CD4-positive, alpha-beta T cell treated with Interleukin-17A for 4 hours (primary cell): ENCODE data around the gene CALHM5.
A peak's percentile ranks its signal among the peaks of the same experiment; 100 is the strongest.

Experiments used
- DNase-seq: peaks from one replicate; pipeline ENCODE4 v3.0.0-alpha.2; 2020; ENCODE audit warnings: mixed read lengths

The CALHM5 gene

GRCh38 chr6:116512111-116512559 lies 696 bp downstream of the CALHM5 start:
- DNase-seq = no peak

DNA sequence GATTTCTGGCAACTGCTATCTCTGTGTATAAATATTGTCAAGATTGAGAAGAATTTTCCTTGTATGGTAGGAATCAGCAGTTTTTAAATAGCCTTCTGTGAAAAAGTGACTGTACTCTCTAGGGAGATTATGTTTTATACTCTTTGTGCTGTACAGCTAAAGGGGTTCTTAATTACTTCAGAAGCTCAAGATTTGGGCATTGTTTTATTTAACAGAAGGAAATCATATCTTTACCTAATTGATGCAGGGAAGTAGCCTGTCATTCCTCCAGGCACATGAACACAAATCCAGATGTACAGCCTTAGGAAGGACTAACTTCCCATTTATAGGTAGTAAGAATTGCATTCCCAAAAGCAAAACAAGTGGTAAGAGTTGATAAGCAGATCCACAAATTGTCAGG lies 1.3 kb downstream of the CALHM5 start:
- no peak for DNase-seq

GRCh38 chr6:116513224-116513875 lies 1.9 kb downstream of the CALHM5 start:
- no peak for DNase-seq

GRCh38 chr6:116514111-116514510 lies 2.7 kb downstream of the CALHM5 start:
- DNase-seq = no peak

DNA sequence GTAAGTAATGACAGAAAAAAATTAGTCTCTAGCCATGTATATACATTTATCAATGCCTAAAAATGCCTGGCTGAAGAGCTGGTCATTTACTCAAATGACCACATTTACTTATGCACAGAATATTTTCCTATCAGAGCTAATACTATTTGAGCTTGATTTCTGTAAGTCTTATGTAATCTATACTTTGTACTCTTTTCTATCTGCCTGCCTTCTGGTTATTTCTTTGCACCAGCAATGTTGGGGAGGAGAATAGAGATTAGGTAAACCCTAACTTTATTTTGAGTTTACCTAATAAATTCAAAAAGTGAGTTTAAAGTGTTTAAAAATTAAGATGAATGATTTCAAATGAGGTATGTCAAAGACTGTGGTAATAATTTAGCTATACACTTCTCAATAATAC lies 3.7 kb downstream of the CALHM5 start:
- DNase-seq = no peak

DNA sequence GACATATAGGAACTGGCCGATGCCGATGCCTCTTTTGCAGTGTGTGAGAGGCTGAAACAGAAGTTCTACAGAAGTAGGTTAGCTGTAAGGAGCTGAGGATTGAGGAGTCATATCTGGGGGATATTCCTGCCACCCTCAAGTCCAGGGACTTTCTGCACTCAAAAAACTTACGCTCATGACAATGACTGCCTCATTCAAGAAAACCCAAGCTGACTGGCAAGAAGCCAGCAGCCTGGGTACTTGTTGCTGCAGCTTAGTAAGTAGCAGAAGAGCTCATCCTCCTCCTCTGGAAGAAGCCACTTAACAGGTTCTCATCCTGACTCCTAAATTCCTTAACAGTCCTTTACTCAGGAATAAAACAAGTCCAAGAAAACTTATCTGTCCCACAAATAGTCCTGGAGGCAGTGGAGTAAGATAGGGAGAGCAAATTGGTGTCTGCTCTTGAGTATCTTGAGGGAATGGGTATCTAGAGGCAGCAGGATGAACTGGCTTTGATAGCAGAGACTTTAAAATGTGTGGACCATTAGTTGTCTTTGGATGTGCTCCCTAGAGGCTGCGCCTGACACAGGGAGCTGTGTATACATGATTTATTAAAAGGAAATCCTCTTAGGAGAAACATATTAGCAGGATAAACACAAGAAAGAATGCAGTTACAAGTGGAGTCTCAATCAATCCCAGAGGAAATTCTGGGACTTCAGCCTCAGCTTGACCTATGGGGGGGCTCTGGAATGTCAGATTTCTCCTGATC lies 7.4 kb downstream of the CALHM5 start:
- DNase-seq = no peak

GRCh38 chr6:116522896-116523295 lies 11.5 kb downstream of the CALHM5 start:
- DNase-seq = no peak

DNA sequence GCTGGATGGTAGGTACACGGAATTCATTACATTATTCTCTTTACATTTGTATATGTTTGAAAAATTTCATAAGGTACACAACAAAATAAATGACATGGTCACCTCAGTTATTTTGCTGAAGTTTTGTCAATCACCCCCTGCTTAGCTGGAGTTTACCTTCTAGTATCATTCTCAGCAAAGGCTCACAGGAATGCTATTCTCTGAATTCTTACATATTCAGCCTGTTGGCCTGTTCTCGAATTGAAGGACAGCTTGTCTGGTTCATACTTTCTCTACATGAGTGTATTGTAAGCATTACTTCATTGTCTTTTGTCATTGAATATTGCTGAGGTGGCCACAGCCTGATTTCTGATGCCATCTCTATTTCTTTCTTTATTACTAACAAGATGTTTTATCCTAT lies 12.8 kb downstream of the CALHM5 start:
- no peak for DNase-seq

- DNase-seq = no peak
Observed at GRCh38 chr6:116528133-116528532, 16.7 kb downstream of the CALHM5 start.

- DNase-seq = no peak
Observed at GRCh38 chr6:116528780-116529179, 17.3 kb downstream of the CALHM5 start.

- no peak for DNase-seq
Observed at GRCh38 chr6:116529466-116530290, 18.2 kb downstream of the CALHM5 start.

GRCh38 chr6:116530436-116530835 lies 19.0 kb downstream of the CALHM5 start:
- no peak for DNase-seq

DNA sequence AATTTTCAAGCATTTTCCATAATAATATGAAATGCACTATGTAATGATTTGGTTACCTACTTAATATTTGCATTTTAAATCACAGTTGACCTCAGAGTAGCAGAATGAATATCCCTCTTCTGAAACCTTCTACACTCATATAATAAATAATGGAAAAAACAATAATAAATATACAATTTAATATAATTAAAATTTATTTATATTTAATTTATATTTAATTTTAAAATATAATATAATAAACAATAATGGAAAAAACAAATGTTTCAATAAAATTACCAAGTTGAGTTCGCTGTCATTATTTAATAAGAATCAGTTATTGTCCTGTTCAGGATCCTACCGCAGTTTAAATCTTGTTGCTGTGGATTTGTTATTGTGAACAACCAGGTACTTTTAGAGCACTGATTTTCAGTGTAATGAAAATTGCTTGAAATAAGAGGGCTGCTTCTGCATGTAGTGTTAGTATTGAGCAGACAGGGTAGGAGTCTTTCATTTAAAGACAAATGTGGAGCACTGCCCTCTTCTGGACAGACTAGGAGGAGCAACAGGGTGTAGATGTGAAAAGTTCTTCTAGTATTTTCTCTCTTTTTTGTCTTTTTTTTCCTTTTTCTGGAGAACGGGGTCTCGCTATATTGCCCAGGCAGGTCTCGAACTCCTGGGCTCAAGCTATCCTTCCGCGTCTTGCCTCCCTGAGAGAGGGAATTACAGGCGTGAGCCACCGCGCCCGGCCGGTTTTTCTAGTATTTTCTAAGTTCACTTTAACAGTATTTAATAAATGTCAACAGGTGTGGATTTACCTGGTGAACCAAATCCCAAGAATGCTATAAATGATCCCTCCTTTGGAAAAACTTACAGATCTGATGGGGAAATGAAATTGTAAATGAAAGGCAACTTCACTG lies 20.5 kb downstream of the CALHM5 start:
- peak; percentile 66 for DNase-seq

DNA sequence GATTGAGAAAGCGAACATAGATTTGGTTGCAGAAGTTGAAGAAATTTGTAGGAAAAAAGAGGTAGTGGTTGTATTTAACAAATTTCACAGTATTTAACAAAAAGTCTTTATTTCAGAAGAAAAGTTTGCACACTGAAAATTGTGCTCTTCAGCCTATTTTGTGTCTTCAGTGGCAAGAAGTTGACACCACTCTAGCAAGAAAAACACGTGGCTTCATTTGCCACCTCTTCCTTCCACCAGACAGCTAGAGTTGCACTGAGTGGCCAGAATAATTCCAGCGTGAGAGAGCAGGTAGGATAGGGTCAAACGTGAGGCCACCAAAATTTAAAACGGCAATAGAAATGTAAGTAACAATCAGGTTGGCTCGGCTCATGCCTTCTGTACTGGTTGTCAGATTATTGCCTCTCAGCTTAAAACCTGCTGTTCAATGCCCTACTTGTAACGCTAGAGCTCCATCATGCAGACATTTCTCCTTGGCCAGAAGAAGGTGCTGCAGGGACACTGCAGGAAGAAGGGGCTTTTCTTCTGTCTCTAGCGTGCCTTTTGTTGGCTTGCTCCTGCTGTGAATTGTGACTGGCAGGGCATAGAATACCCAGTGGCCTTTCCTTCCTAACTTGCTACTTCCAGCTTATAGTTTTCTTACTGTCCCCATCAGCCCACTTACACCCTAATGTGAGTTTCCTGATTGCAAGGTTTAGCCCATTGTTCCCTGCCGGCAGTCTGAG lies 22.0 kb downstream of the CALHM5 start:
- DNase-seq = no peak

DNA sequence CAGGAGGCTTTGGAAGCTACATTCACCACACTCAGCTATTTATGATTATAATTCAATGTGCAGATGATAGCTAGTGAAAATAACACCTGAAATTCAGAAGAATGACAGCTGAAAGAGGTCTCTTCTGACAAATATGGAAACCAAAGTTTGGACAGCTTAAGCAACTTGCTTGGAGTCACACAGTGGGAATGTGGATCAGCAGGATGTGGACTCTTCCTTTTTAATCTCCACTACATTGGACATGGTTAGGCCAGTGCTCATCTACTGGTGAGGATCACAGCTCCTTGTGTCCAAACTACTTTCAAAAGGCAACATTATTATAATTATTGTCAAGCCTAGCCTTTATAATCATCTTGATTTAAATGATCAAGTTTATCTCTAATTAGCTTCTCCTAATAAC lies 23.7 kb downstream of the CALHM5 start:
- DNase-seq = no peak

- peak; percentile 26 for DNase-seq
Observed at GRCh38 chr6:116536216-116536621, 24.8 kb downstream of the CALHM5 start.

GRCh38 chr6:116542426-116542825 lies 31.0 kb downstream of the CALHM5 start:
- DNase-seq = no peak

DNA sequence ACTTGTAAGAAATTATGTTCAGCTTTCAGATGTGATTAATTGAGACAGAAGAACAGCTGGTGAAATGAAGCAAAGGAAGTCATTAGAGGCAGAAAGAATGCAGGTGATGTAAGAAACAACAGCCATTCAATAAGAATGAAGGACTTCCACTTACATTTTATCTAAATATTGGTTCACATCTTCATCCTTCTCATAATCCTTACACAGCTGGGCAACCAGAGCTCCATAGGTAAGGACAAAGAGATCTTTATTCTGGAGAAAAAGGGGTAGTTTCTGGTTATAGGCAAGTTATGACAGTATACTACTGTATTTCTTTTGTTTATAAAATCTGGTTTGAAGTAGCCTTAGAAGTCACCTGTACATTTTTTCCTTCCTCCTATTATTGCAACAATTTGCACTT lies 31.7 kb downstream of the CALHM5 start:
- no peak for DNase-seq

DNA sequence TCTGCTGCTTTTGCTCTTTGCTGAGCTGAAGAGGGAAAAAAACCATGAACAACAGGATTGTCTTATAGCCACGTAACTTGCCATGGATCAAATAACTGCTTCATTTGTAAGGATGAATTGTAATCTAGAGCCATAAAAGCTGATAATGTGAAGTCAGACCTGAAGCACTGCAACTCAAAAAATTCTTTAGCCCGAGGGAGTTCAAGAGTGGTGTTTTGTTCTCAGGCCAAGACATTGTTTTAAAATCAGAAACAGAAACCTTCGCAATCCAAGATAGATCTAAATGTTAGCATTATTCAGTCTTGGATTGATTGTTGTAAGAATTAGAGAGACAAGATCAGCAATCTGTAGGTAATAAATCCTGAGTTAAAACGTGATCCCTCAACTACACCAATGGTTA lies 34.2 kb downstream of the CALHM5 start, which contains the start of gene TRAPPC3L:
Gene TRAPPC3L (minus strand): TSS at position 34 of the 400 bp plus-strand sequence. CDS start 170 bp downstream, outside the sequence.
- DNase-seq = no peak

- DNase-seq = no peak
Observed at GRCh38 chr6:116547358-116547757, 35.9 kb downstream of the CALHM5 start.

DNA sequence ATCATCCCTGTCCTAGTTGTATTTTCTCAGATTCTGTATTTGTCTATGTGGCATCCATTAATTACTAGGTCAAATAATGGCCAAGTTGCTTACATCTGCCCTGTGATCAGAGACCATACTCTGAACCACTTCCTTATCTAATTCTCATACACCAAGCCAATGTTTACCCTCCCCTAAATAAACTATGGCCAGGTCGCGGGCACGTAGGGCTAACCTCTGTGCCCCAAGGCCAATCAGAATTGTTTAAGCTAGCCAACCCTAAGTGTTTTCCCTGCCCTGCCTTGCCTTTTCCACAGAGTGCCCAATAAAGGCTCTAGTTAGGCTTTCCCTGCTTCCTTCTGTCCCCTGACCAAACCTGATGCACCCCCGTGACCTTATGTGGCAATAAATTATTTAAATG lies 39.4 kb downstream of the CALHM5 start:
- no peak for DNase-seq

GRCh38 chr6:116553451-116553850 lies 42.0 kb downstream of the CALHM5 start, which contains the start of gene CALHM4:
Gene CALHM4, plus strand, starts transcription at chr6:116553751. Its CDS starts 43 bp downstream, at chr6:116553794.
- DNase-seq = no peak
